GM23338 (cell line): Measurements from ENCODE around the gene IPO5. TPM values are rescaled to one million over a fixed set of nuclear protein-coding genes. Genes with fewer than 3 reads are reported as not detected.
"Not testable (repeated sequence)": the region's sequence is repeated elsewhere in the genome, so short reads cannot be mapped to it uniquely, and the experiment has no call there.

Experiments used
- ATAC-seq: fragments of 200-7000 bp; cut with Tn5 transposase; 3 replicates; pipeline ENCODE4 v1.9.1; 2020
- DNase-seq: peaks from one replicate; pipeline ENCODE4 v3.0.0-alpha.2; 2015; ENCODE audit warnings: low spot score
- H2AFZ ChIP-seq: fragments of 200-600 bp; sonication (generic); 2 replicates; pipeline ENCODE4 v1.8.0; 2016; ENCODE audit warnings: antibody characterized with exemption, mild to moderate bottlenecking, moderate library complexity
- H3F3A ChIP-seq: fragments of 200-600 bp; sonication (generic); replicated peaks from 2 replicates; pipeline ENCODE4 v1.8.0; 2017; ENCODE audit warnings: antibody characterized with exemption, mixed run types, low read depth
- H3K27ac ChIP-seq: fragments of 200-600 bp; sonication (generic); 2 replicates; pipeline ENCODE4 v1.6.1; 2016; ENCODE audit warnings: low read depth
- H3K27me3 ChIP-seq: fragments of 200-600 bp; sonication (generic); 2 replicates; pipeline ENCODE4 v1.8.0; 2016; ENCODE audit warnings: mild to moderate bottlenecking, mixed run types, moderate library complexity; ENCODE audit not compliant: insufficient read depth
- H3K36me3 ChIP-seq: fragments of 200-600 bp; sonication (generic); 2 replicates; pipeline ENCODE4 v1.8.0; 2016; ENCODE audit warnings: mild to moderate bottlenecking; ENCODE audit not compliant: insufficient read depth
- H3K4me1 ChIP-seq: fragments of 200-600 bp; sonication (generic); 2 replicates; pipeline ENCODE4 v1.8.0; 2016; ENCODE audit warnings: mild to moderate bottlenecking, moderate library complexity; ENCODE audit not compliant: insufficient read depth
- H3K4me2 ChIP-seq: fragments of 200-600 bp; sonication (generic); 2 replicates; pipeline ENCODE4 v1.7.1; 2017; ENCODE audit warnings: mixed run types
- H3K4me3 ChIP-seq: fragments of 200-600 bp; sonication (generic); 2 replicates; pipeline ENCODE4 v1.6.1; 2016; ENCODE audit warnings: mixed run types
- H3K79me2 ChIP-seq: fragments of 200-600 bp; sonication (generic); replicated peaks from 2 replicates; pipeline ENCODE4 v1.8.0; 2017; ENCODE audit warnings: mild to moderate bottlenecking; ENCODE audit not compliant: insufficient read depth
- H3K9me2 ChIP-seq: fragments of 200-600 bp; sonication (generic); 2 replicates; pipeline ENCODE4 v1.8.0; 2017; ENCODE audit not compliant: insufficient read depth
- H4K20me1 ChIP-seq: fragments of 200-600 bp; sonication (generic); replicated peaks from 2 replicates; pipeline ENCODE4 v1.8.0; 2017; ENCODE audit warnings: mild to moderate bottlenecking; ENCODE audit not compliant: insufficient read depth
- H3K27ac Mint-ChIP-seq: 2 replicates; pipeline ENCODE4 v1.8.0; 2020; ENCODE audit warnings: inconsistent platforms, mild to moderate bottlenecking, moderate library complexity, mixed read lengths
- H3K27me3 Mint-ChIP-seq: 3 replicates; pipeline ENCODE4 v1.8.0; 2022; ENCODE audit warnings: low read depth, mild to moderate bottlenecking, moderate library complexity, mixed read lengths, inconsistent platforms; ENCODE audit not compliant: insufficient read depth, poor library complexity
- H3K36me3 Mint-ChIP-seq: 3 replicates; pipeline ENCODE4 v1.8.0; 2021; ENCODE audit warnings: low read depth, mild to moderate bottlenecking, inconsistent platforms, moderate library complexity, mixed read lengths
- H3K4me1 Mint-ChIP-seq: 3 replicates; pipeline ENCODE4 v1.8.0; 2020; ENCODE audit warnings: mild to moderate bottlenecking, inconsistent platforms, mixed read lengths
- H3K4me3 Mint-ChIP-seq: 3 replicates; pipeline ENCODE4 v1.8.0; 2021; ENCODE audit warnings: moderate library complexity, mild to moderate bottlenecking, inconsistent platforms, mixed read lengths
- H3K9me3 Mint-ChIP-seq: 3 replicates; pipeline ENCODE4 v1.8.0; 2020; ENCODE audit warnings: moderate library complexity, mild to moderate bottlenecking, inconsistent platforms, mixed read lengths
- CREB1 ChIP-seq: fragments of 250-450 bp; sonication (Bioruptor Pico); IDR thresholded peaks from 2 replicates; pipeline ENCODE4 v1.5.0; 2020; ENCODE audit warnings: low read depth, mild to moderate bottlenecking, moderate library complexity
- CTCF ChIP-seq, 2 experiments: fragments of 200-600 bp in 1 of 2; sonication (generic) in 1 of 2; conservative IDR thresholded peaks; 2 replicates each; pipeline versions ENCODE4 v1.5.1 to v1.6.1; 2016 to 2017; ENCODE audit warnings: antibody characterized with exemption in 2 of 2, low read depth in 2 of 2, mild to moderate bottlenecking in 2 of 2, moderate library complexity in 1 of 2
- ETS1 ChIP-seq: IDR thresholded peaks from 2 replicates; pipeline ENCODE4 v1.6.1; 2016; ENCODE audit warnings: antibody characterized with exemption
- EZH2phosphoT487 ChIP-seq: fragments of 200-600 bp; sonication (generic); IDR thresholded peaks from one replicate; pipeline ENCODE4 v1.8.1; 2018; ENCODE audit warnings: antibody characterized with exemption; ENCODE audit not compliant: unreplicated experiment
- JUNB ChIP-seq: IDR thresholded peaks from one replicate; pipeline ENCODE4 v1.6.1; 2016; ENCODE audit warnings: antibody characterized with exemption; ENCODE audit not compliant: unreplicated experiment
- NANOG ChIP-seq: IDR thresholded peaks from 2 replicates; pipeline ENCODE4 v1.6.1; 2016; ENCODE audit warnings: antibody characterized with exemption, borderline replicate concordance
- POLR2AphosphoS5 ChIP-seq: IDR thresholded peaks from 2 replicates; pipeline ENCODE4 v1.6.1; 2016; ENCODE audit warnings: antibody characterized with exemption, low read depth
- STAT1 ChIP-seq: IDR thresholded peaks from one replicate; pipeline ENCODE4 v1.6.1; 2016; ENCODE audit warnings: antibody characterized with exemption; ENCODE audit not compliant: unreplicated experiment
- polyA plus RNA-seq: library from polyadenylated mRNA; unstranded; fragments of >200 nt; fragmentation: Nextera tagmentation; extraction: Ambion mirVana; gene quantifications from 2 replicates; pipeline ENCODE4 v1.2.1, GENCODE V29; 2016
- total RNA-seq: library from RNA; depleted of rRNA; stranded (reverse); fragments of >200 nt; shearing (Covaris generic); gene quantifications from 2 replicates; pipeline ENCODE4 v1.2.3, GENCODE V29; 2014
- TF ChIP-seq, protein P1 (sequence below): fragments of 250-450 bp; sonication (Bioruptor Pico); IDR thresholded peaks from 2 replicates; pipeline ENCODE4 v1.5.0; 2020; ENCODE audit warnings: mild to moderate bottlenecking, moderate library complexity

IPO5 gene
- total and polyA plus RNA-seq, 2 experiments from 2014 or later = 124 to 353 TPM

GRCh38 chr13:97948041-97948440, 5.4 kb upstream of the IPO5 start:
- Mint-ChIP-seq H3K4me3 (no peak overlapping the region), H3K27me3 (no peaks in the 10 kb centered on the region), H3K4me1 (no peaks in the 10 kb centered on the region), H3K27ac (no peak overlapping the region), H3K36me3 (peaks cover 8% of the 10 kb centered on the region; the same call in 2 of the 3 replicates), H3K9me3 (peaks cover 12% of the 10 kb centered on the region)
- no peaks in the 10 kb centered on the region for H3K36me3 ChIP-seq
- H3K9me2 ChIP-seq = no peaks in the 10 kb centered on the region
- ATAC-seq = no peak
- H3K4me1 ChIP-seq = no peaks in the 10 kb centered on the region
- H4K20me1 ChIP-seq = no peaks in the 10 kb centered on the region
- H3K27me3 ChIP-seq = no peaks in the 10 kb centered on the region
- H3K79me2 ChIP-seq = no peaks in the 10 kb centered on the region
- H3K4me2 ChIP-seq = no peak overlapping the region
- no peak overlapping the region for H3K27ac ChIP-seq
- no peak for DNase-seq
- no peak overlapping the region for H2AFZ ChIP-seq
- TF ChIP-seq ETS1 = no peak
- no peak for TF ChIP-seq NANOG
- TF ChIP-seq, protein P1, sequence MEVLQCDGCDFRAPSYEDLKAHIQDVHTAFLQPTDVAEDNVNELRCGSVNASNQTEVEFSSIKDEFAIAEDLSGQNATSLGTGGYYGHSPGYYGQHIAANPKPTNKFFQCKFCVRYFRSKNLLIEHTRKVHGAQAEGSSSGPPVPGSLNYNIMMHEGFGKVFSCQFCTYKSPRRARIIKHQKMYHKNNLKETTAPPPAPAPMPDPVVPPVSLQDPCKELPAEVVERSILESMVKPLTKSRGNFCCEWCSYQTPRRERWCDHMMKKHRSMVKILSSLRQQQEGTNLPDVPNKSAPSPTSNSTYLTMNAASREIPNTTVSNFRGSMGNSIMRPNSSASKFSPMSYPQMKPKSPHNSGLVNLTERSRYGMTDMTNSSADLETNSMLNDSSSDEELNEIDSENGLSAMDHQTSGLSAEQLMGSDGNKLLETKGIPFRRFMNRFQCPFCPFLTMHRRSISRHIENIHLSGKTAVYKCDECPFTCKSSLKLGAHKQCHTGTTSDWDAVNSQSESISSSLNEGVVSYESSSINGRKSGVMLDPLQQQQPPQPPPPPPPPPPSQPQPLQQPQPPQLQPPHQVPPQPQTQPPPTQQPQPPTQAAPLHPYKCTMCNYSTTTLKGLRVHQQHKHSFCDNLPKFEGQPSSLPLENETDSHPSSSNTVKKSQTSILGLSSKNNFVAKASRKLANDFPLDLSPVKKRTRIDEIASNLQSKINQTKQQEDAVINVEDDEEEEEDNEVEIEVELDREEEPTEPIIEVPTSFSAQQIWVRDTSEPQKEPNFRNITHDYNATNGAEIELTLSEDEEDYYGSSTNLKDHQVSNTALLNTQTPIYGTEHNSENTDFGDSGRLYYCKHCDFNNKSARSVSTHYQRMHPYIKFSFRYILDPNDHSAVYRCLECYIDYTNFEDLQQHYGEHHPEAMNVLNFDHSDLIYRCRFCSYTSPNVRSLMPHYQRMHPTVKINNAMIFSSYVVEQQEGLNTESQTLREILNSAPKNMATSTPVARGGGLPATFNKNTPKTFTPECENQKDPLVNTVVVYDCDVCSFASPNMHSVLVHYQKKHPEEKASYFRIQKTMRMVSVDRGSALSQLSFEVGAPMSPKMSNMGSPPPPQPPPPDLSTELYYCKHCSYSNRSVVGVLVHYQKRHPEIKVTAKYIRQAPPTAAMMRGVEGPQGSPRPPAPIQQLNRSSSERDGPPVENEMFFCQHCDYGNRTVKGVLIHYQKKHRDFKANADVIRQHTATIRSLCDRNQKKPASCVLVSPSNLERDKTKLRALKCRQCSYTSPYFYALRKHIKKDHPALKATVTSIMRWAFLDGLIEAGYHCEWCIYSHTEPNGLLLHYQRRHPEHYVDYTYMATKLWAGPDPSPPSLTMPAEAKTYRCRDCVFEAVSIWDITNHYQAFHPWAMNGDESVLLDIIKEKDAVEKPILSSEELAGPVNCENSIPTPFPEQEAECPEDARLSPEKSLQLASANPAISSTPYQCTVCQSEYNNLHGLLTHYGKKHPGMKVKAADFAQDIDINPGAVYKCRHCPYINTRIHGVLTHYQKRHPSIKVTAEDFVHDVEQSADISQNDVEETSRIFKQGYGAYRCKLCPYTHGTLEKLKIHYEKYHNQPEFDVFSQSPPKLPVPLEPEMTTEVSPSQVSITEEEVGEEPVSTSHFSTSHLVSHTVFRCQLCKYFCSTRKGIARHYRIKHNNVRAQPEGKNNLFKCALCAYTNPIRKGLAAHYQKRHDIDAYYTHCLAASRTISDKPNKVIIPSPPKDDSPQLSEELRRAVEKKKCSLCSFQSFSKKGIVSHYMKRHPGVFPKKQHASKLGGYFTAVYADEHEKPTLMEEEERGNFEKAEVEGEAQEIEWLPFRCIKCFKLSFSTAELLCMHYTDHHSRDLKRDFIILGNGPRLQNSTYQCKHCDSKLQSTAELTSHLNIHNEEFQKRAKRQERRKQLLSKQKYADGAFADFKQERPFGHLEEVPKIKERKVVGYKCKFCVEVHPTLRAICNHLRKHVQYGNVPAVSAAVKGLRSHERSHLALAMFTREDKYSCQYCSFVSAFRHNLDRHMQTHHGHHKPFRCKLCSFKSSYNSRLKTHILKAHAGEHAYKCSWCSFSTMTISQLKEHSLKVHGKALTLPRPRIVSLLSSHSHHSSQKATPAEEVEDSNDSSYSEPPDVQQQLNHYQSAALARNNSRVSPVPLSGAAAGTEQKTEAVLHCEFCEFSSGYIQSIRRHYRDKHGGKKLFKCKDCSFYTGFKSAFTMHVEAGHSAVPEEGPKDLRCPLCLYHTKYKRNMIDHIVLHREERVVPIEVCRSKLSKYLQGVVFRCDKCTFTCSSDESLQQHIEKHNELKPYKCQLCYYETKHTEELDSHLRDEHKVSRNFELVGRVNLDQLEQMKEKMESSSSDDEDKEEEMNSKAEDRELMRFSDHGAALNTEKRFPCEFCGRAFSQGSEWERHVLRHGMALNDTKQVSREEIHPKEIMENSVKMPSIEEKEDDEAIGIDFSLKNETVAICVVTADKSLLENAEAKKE = no peak
- TF ChIP-seq CREB1 (CRISPR knock-in tag) = no peak
- TF ChIP-seq CTCF (conservative IDR thresholded peaks at IDR 0.05; ENCODE audit: low read depth in 2 of 2) = no peak
- TF ChIP-seq POLR2AphosphoS5 = no peak
- TF ChIP-seq STAT1 = no peak
- TF ChIP-seq EZH2phosphoT487 = no peak
- TF ChIP-seq JUNB = no peak
- H3F3A ChIP-seq = no peaks in the 10 kb centered on the region
- H3K4me3 ChIP-seq = no peak overlapping the region

DNA sequence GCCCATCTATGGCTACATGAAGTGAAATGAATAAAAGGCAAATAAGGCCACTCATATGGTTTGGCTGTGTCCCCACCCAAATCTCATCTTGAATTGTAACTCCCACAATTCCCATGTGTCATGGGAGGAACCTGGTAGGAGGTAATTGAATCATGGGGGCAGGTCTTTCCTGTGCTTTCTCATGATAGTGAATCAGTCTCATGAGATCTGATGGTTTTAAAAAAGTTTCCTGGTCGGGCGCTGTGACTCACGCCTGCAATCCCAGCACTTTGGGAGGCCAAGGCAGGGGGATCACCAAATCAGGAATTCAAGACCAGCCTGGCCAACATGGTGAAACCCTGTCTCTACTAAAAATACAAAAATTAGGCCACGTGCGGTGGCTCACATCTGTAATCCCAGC, 4.2 kb upstream of the IPO5 start:
- H3F3A ChIP-seq, H3K27me3 ChIP-seq, H3K27ac ChIP-seq, DNase-seq, H3K4me3 ChIP-seq, ATAC-seq, H3K36me3 Mint-ChIP-seq, H3K36me3 ChIP-seq, H3K27me3 Mint-ChIP-seq, H3K4me2 ChIP-seq, H3K79me2 ChIP-seq, H3K9me2 ChIP-seq, H3K27ac Mint-ChIP-seq, H2AFZ ChIP-seq, H4K20me1 ChIP-seq, H3K4me1 Mint-ChIP-seq, H3K4me1 ChIP-seq, H3K4me3 Mint-ChIP-seq: not testable (repeated sequence)
- peaks cover 12% of the 10 kb centered on the region for H3K9me3 Mint-ChIP-seq
